Spleen (tissue), 13 donors: Measurements from ENCODE around the gene OR10P1. TPM values are rescaled to one million over a fixed set of nuclear protein-coding genes. Genes with fewer than 3 reads are reported as not detected.
"Not testable (repeated sequence)": the region's sequence is repeated elsewhere in the genome, so short reads cannot be mapped to it uniquely, and the experiment has no call there.

Source experiments
- DNase-seq: peaks from one replicate; pipeline ENCODE4 v3.0.0-alpha.2; 2020
- H3K27ac ChIP-seq, 8 donors: fragments of 200-600 bp; sonication (generic) in 7 of 8; 1 replicate in 4 of 8; 2 replicates in 4 of 8; pipeline versions ENCODE4 v1.5.0 to v1.8.0; 2016 to 2021; ENCODE audit warnings: inconsistent platforms in 4 of 8, mild to moderate bottlenecking in 4 of 8, moderate library complexity in 1 of 8
- H3K27me3 ChIP-seq, 7 donors: fragments of 200-600 bp; sonication (generic) in 6 of 7; replicated peaks in 1 of 7; 1 replicate in 4 of 7; 2 replicates in 3 of 7; pipeline versions ENCODE4 v1.5.0 to v1.8.0; 2016 to 2021; ENCODE audit warnings: inconsistent platforms in 3 of 7, mild to moderate bottlenecking in 1 of 7
- H3K36me3 ChIP-seq, 6 donors: fragments of 200-600 bp; sonication (generic) in 5 of 6; 1 replicate in 4 of 6; 2 replicates in 2 of 6; pipeline versions ENCODE4 v1.5.0 to v1.8.0; 2016 to 2021; ENCODE audit warnings: inconsistent platforms in 2 of 6
- H3K4me1 ChIP-seq, 6 donors: fragments of 200-600 bp; sonication (generic) in 5 of 6; 1 replicate in 3 of 6; 2 replicates in 3 of 6; pipeline versions ENCODE4 v1.5.0 to v1.8.0; 2016 to 2021; ENCODE audit warnings: inconsistent platforms in 3 of 6
- H3K4me3 ChIP-seq, 8 donors: fragments of 200-600 bp; sonication (generic) in 7 of 8; 1 replicate in 4 of 8; 2 replicates in 4 of 8; pipeline versions ENCODE4 v1.5.0 to v1.8.0; 2016 to 2021; ENCODE audit warnings: inconsistent platforms in 4 of 8, mild to moderate bottlenecking in 4 of 8, moderate library complexity in 2 of 8
- H3K9me3 ChIP-seq, 8 donors: fragments of 200-600 bp; sonication (generic) in 7 of 8; 1 replicate in 4 of 8; 2 replicates in 4 of 8; pipeline versions ENCODE4 v1.5.0 to v1.8.0; 2016 to 2021; ENCODE audit warnings: inconsistent platforms in 4 of 8
- POLR2A ChIP-seq, 3 donors: fragments of 450-650 bp; IDR thresholded peaks; one replicate each; pipeline ENCODE4 v1.5.1; 2017; ENCODE audit warnings: antibody characterized with exemption in 3 of 3, mild to moderate bottlenecking in 1 of 3
- POLR2AphosphoS5 ChIP-seq, 3 donors: sonication (generic); formaldehyde crosslinking; IDR thresholded peaks; one replicate each; pipeline ENCODE4 v1.5.1; 2017; ENCODE audit warnings: antibody characterized with exemption in 3 of 3
- WGBS, 5 donors: extraction: QIAGEN DNeasy Blood & Tissue Kit in 3 of 5; methylation state at CpG; one replicate each; pipeline versions ENCODE4 v1.1.5 to v1.1.7; 2013 to 2018; 5-methylcytosine and 5-hydroxymethylcytosine counted together
- intact Hi-C: fragments of 100-400 bp; cut with DNase I; formaldehyde crosslinking; loops from one replicate; pipeline ENCODE4 v1.15.0; 2023; ENCODE audit warnings: low total_unique reads
- long read RNA-seq, 2 donors: transcript quantifications; one replicate each; lab custom pipeline, GENCODE V29; 2026
- polyA plus RNA-seq, 3 donors: library from polyadenylated mRNA; stranded (reverse); fragments of 200-250 nt; gene quantifications; one replicate each; pipeline ENCODE4 v1.2.1, GENCODE V29; 2013
- total RNA-seq, 7 donors: library from RNA; depleted of rRNA in 3 of 7; stranded (reverse); fragments of >200 nt in 3 of 7; fragmentation: NEBNext Ultra II Directional in 4 of 7; extraction: Animal tissue kit (Norgen Biotek cat#: 25700) in 4 of 7; gene quantifications; one replicate each; pipeline versions ENCODE4 v1.1.0 to v1.2.1, GENCODE V29; 2016 to 2021
- TF ChIP-seq, protein P1 (sequence below), 11 experiments: fragments of 200-600 bp in 7 of 11; fragments of 450-650 bp in 4 of 11; sonication (generic) in 4 of 11; IDR thresholded peaks in 8 of 11; conservative IDR thresholded peaks in 3 of 11; 1 replicate in 7 of 11; 2 replicates in 4 of 11; pipeline versions ENCODE4 v1.4.0 to v1.8.0; 2016 to 2021; ENCODE audit warnings: antibody characterized with exemption in 11 of 11, inconsistent platforms in 4 of 11, mild to moderate bottlenecking in 1 of 11
- donor health status: healthy with polysubstance abuse.
- donor health status: DM: no; HTN: no; CAD: no; lungs with moderate emphysema.
- donor health status: DM: no; HTN: no; CAD: no.
- donor health status: Bipolar disorder and iron deficiency.
- donor health status: healthy.
- donor health status: DM: no; HTN: no; CAD: no.
- donor health status: DM: yes; HTN: yes; CAD: no.

The OR10P1 gene, protein sequence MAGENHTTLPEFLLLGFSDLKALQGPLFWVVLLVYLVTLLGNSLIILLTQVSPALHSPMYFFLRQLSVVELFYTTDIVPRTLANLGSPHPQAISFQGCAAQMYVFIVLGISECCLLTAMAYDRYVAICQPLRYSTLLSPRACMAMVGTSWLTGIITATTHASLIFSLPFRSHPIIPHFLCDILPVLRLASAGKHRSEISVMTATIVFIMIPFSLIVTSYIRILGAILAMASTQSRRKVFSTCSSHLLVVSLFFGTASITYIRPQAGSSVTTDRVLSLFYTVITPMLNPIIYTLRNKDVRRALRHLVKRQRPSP
- total RNA-seq, result not detected
- not detected for polyA plus RNA-seq
- long read RNA-seq, donor 1, result 0 reads
- long read RNA-seq, donor 2, result 0 reads

DNA sequence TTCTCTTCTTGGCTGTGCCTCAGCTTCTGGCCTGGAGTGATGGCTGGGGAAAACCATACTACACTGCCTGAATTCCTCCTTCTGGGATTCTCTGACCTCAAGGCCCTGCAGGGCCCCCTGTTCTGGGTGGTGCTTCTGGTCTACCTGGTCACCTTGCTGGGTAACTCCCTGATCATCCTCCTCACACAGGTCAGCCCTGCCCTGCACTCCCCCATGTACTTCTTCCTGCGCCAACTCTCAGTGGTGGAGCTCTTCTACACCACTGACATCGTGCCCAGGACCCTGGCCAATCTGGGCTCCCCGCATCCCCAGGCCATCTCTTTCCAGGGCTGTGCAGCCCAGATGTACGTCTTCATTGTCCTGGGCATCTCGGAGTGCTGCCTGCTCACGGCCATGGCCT is at the start of gene OR10P1:
Gene OR10P1, plus strand, starts transcription at position 40 of the 400 bp plus-strand sequence. Its CDS starts 0 bp downstream, at position 40.
- intact Hi-C loops, result no loop called here
- Histone ChIP-seq H3K36me3 (no peaks in the 10 kb centered on the region), H3K4me3 (no peak within 1 kb of the TSS), H3K27ac (peak within 1 kb of the TSS in 3 of 8 donors; percentile 40 to 65 (median 45)), H3K27me3 (no peaks in the 10 kb centered on the region), H3K9me3 (no peaks in the 10 kb centered on the region), H3K4me1 (peaks cover 0 to 16% (median 4%) of the 10 kb centered on the region in 6 donors)
- WGBS, 5 donors, result 79 to 92% (median 86%) methylated on average over 6 of the region's 6 CpGs
- DNase-seq, result no peak
- TF ChIP-seq POLR2AphosphoS5 (IDR thresholded peaks at IDR 0.05), result no peak

DNA sequence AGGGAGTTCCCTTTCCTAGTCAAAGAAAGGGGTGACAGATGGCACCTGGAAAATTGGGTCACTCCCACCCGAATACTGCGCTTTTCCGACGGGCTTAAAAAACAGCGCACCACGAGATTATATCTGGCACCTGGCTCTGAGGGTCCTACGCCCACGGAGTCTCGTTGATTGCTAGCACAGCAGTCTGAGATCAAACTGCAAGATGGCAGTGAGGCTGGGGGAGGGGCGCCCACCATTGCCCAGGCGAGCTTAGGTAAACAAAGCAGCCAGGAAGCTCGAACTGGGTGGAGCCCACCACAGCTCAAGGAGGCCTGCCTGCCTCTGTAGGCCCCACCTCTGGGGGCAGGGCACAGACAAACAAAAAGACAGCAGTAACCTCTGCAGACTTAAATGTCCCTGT is 46.5 kb upstream of the OR10P1 start:
- DNase-seq, H3K36me3 ChIP-seq, H3K4me1 ChIP-seq, H3K4me3 ChIP-seq, H3K27ac ChIP-seq, intact Hi-C loops, H3K9me3 ChIP-seq: not testable (repeated sequence)
- 63 to 73% (median 73%) methylated on average over 9 to 12 of the region's 12 CpGs for WGBS, 5 donors
- peaks cover 0 to 16% (median 5%) of the 10 kb centered on the region in 7 donors for H3K27me3 ChIP-seq

DNA sequence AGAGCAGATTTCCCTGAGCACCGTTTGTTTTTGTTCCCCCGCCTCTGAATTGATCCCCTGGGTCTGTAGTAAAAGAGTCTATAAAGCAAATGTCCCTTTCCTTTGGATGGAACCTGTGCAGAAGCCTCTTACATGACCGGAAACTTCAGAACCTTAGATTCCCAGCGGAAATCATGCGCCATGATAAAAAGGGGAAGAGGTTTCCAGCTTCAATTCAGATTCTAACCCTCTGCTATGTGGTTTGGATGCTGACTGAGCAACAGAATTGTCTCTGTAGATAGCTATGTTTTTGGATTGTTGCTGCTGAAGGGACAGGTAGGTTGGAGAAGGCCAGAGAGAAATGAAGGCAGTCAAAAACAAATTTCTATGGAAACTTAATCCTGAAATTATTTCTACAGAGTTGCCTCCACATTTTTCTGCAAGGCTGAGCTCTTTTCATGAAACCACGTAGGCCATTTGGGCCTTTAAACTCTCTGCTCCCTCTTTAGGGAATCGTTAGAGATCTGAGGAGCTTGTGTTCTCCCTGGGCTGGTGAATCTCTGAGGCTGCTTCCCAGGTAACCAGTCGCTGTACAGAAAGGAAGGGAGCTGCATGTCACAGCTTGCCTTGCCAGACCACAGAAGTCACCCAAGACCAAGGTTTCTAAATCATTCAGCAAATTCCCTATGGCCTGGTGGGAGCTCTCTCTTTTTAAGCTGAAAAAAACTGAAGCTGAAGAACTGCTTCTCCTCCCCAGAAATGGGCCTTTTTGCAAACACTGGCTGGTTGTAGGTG is 28.7 kb upstream of the OR10P1 start:
- intact Hi-C loops, result no loop called here
- WGBS, 5 donors, result 69 to 79% (median 72%) methylated on average over 8 of the region's 8 CpGs
- H3K27me3 ChIP-seq, result peaks cover 0 to 2% (median 0%) of the 10 kb centered on the region in 7 donors
- H3K4me1 ChIP-seq, result no peaks in the 10 kb centered on the region
- no peak for DNase-seq
- H3K4me3 ChIP-seq, result no peak overlapping the region
- H3K9me3 ChIP-seq, result no peaks in the 10 kb centered on the region
- no peak overlapping the region for H3K27ac ChIP-seq
- TF ChIP-seq POLR2A (IDR thresholded peaks at IDR 0.05), result no peak
- TF ChIP-seq, protein P1, sequence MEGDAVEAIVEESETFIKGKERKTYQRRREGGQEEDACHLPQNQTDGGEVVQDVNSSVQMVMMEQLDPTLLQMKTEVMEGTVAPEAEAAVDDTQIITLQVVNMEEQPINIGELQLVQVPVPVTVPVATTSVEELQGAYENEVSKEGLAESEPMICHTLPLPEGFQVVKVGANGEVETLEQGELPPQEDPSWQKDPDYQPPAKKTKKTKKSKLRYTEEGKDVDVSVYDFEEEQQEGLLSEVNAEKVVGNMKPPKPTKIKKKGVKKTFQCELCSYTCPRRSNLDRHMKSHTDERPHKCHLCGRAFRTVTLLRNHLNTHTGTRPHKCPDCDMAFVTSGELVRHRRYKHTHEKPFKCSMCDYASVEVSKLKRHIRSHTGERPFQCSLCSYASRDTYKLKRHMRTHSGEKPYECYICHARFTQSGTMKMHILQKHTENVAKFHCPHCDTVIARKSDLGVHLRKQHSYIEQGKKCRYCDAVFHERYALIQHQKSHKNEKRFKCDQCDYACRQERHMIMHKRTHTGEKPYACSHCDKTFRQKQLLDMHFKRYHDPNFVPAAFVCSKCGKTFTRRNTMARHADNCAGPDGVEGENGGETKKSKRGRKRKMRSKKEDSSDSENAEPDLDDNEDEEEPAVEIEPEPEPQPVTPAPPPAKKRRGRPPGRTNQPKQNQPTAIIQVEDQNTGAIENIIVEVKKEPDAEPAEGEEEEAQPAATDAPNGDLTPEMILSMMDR (IDR thresholded peaks at IDR 0.05 in 8 of 11, conservative IDR thresholded peaks at IDR 0.05 in 3 of 11), result no peak
- TF ChIP-seq POLR2AphosphoS5 (IDR thresholded peaks at IDR 0.05), result no peak
- H3K36me3 ChIP-seq, result no peaks in the 10 kb centered on the region

DNA sequence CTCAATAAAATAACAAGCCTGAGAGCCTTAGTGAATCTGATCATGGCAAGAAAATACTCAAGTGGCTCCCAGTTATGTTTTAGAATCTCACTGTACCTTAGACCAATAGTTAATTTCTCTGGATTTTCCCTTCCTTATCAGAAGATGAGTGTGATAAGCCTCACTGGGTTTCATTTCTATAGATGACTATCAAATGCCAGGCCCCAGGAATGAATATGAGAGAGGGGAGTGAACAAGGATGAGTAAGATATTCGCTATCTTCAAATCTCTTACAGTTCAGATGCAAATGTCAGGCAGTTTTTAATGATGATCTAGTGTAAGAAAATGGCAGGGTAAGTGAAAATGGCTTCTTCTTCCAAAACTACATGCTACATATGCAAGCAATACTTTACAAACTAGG is 26.1 kb upstream of the OR10P1 start:
- intact Hi-C loops, result no loop called here
- Histone ChIP-seq H3K4me3 (no peak overlapping the region), H3K27me3 (peaks cover 0 to 6% (median 0%) of the 10 kb centered on the region in 7 donors), H3K36me3 (no peaks in the 10 kb centered on the region), H3K27ac (no peak overlapping the region), H3K4me1 (no peaks in the 10 kb centered on the region), H3K9me3 (peaks cover 0 to 21% (median 15%) of the 10 kb centered on the region in 8 donors)
- no peak for DNase-seq
- TF ChIP-seq POLR2AphosphoS5 (IDR thresholded peaks at IDR 0.05) (no peak), POLR2A (IDR thresholded peaks at IDR 0.05) (no peak)
- TF ChIP-seq, protein P1 (IDR thresholded peaks at IDR 0.05 in 8 of 11, conservative IDR thresholded peaks at IDR 0.05 in 3 of 11), result no peak
- WGBS, 5 donors, result 65 to 80% (median 73%) methylated on average over 1 of the region's 1 CpG

DNA sequence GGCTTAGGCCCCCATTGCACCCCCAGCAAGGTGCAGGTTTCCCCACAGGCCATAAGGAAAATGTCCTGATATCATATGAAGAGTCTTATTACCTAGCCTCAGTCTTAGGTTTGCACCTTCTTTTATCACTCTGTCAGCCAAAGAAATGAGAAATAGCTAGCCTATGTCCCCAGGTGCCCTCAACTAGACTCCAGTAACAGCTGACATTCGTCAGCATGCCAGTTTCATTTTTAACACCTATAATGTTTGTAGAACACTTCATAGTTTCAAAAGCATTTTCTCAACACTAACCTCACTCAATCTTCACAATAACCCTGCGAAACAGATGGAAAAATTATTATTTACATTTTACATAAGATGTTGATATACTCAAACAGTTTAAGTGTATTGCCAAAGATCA is 24.0 kb upstream of the OR10P1 start:
- Histone ChIP-seq H3K36me3 (no peaks in the 10 kb centered on the region), H3K9me3 (peaks cover 0 to 39% (median 35%) of the 10 kb centered on the region in 8 donors), H3K27ac (no peak overlapping the region), H3K4me1 (no peaks in the 10 kb centered on the region), H3K4me3 (no peak overlapping the region), H3K27me3 (peaks cover 0 to 14% (median 0%) of the 10 kb centered on the region in 7 donors)
- TF ChIP-seq, protein P1 (IDR thresholded peaks at IDR 0.05 in 8 of 11, conservative IDR thresholded peaks at IDR 0.05 in 3 of 11), result no peak
- TF ChIP-seq POLR2A (IDR thresholded peaks at IDR 0.05) (no peak), POLR2AphosphoS5 (IDR thresholded peaks at IDR 0.05) (no peak)
- WGBS, 5 donors, result 65 to 81% (median 74%) methylated on average over 2 of the region's 2 CpGs
- DNase-seq, result no peak
- intact Hi-C loops, result no loop called here
